Measurements from ENCODE around the gene LINC01488.

Gene LINC01488

GRCh38 chr11:69446108-69446507, 35.4 kb upstream of the LINC01488 start:
- DNase-seq, result no peak

- DNase-seq, result no peak
Measured at GRCh38 chr11:69447786-69448185, 33.7 kb upstream of the LINC01488 start.

- DNase-seq, result no peak
Measured at GRCh38 chr11:69448471-69449284, 32.8 kb upstream of the LINC01488 start.

- DNase-seq, result no peak
Measured at GRCh38 chr11:69449320-69450063, 32.0 kb upstream of the LINC01488 start.

- no peak for DNase-seq
Measured at GRCh38 chr11:69450064-69450856, 31.2 kb upstream of the LINC01488 start.

GRCh38 chr11:69450857-69451220, 30.6 kb upstream of the LINC01488 start:
- no peak for DNase-seq

GRCh38 chr11:69451289-69451688, 30.2 kb upstream of the LINC01488 start:
- DNase-seq, result no peak

- no peak for DNase-seq
Measured at GRCh38 chr11:69452206-69452987, 29.1 kb upstream of the LINC01488 start.

- no peak for DNase-seq
Measured at GRCh38 chr11:69453151-69453550, 28.3 kb upstream of the LINC01488 start.

- DNase-seq, result no peak
Measured at GRCh38 chr11:69454018-69454417, 27.4 kb upstream of the LINC01488 start.

- no peak for DNase-seq
Measured at GRCh38 chr11:69455969-69456368, 25.5 kb upstream of the LINC01488 start.

- no peak for DNase-seq
Measured at GRCh38 chr11:69456712-69457111, 24.8 kb upstream of the LINC01488 start.

GRCh38 chr11:69459848-69460539, 21.5 kb upstream of the LINC01488 start:
- DNase-seq, result no peak

GRCh38 chr11:69460540-69461257, 20.8 kb upstream of the LINC01488 start:
- no peak for DNase-seq

- no peak for DNase-seq
Measured at GRCh38 chr11:69461272-69461962, 20.0 kb upstream of the LINC01488 start.

GRCh38 chr11:69462106-69462951, 19.1 kb upstream of the LINC01488 start:
- no peak for DNase-seq

- DNase-seq, result no peak
Measured at GRCh38 chr11:69463181-69463994, 18.1 kb upstream of the LINC01488 start.

Data from NCI-H2029 treated with DMSO at 0.1 percent for 48 hours (cell line).